Endothelial cell of hepatic sinusoid (primary cell): ENCODE data around the gene RANBP10.
"Not testable (repeated sequence)": the region's sequence is repeated elsewhere in the genome, so short reads cannot be mapped to it uniquely, and the experiment has no call there.

Source experiments
- in situ Hi-C: cut with HindIII; loops from 2 replicates; pipeline ENCODE4 v1.10.0; 2017; ENCODE audit warnings: low sequenced_read_pairs

RANBP10 gene

GRCh38 chr16:67719048-67719777 is 87.1 kb downstream of the RANBP10 start, which contains the start of gene GFOD2:
Gene GFOD2, minus strand, starts transcription at chr16:67719316. Its CDS starts 33,601 bp downstream, at chr16:67685715.
- in situ Hi-C loops: loop anchor here (5.0 to 10.0 kb wide), 4 partner anchors 37 to 486 kb away; no protein-coding TSS in a partner anchor

- in situ Hi-C loops: loop anchor here (5.0 to 10.0 kb wide), 4 partner anchors 36 to 486 kb away; no protein-coding TSS in a partner anchor
Observed at GRCh38 chr16:67718668-67719047, 87.7 kb downstream of the RANBP10 start.

GRCh38 chr16:67716097-67716496 is 90.3 kb downstream of the RANBP10 start:
- in situ Hi-C loops: loop anchor here (5.0 to 10.0 kb wide), 4 partner anchors 34 to 489 kb away; no protein-coding TSS in a partner anchor

GRCh38 chr16:67714522-67714921 is 91.8 kb downstream of the RANBP10 start:
- in situ Hi-C loops: loop anchor here (10.0 kb wide), 1 partner anchor 490 kb away; no protein-coding TSS in a partner anchor

GRCh38 chr16:67713647-67714273 is 92.6 kb downstream of the RANBP10 start:
- in situ Hi-C loops: loop anchor here (10.0 kb wide), 1 partner anchor 491 kb away; no protein-coding TSS in a partner anchor

GRCh38 chr16:67710607-67711006 is 95.8 kb downstream of the RANBP10 start:
- in situ Hi-C loops: loop anchor here (10.0 kb wide), 1 partner anchor 494 kb away; no protein-coding TSS in a partner anchor

- in situ Hi-C loops: no loop called here
Observed at GRCh38 chr16:67709050-67709449, 97.3 kb downstream of the RANBP10 start.

- in situ Hi-C loops: no loop called here
Observed at GRCh38 chr16:67708368-67708771, 98.0 kb downstream of the RANBP10 start.

- in situ Hi-C loops: no loop called here
Observed at GRCh38 chr16:67707790-67708189, 98.6 kb downstream of the RANBP10 start.

GRCh38 chr16:67707210-67707609 is 99.2 kb downstream of the RANBP10 start:
- in situ Hi-C loops: no loop called here

- in situ Hi-C loops: no loop called here
Observed at GRCh38 chr16:67704110-67704509, 102.2 kb downstream of the RANBP10 start.

GRCh38 chr16:67703626-67704025 is 102.7 kb downstream of the RANBP10 start:
- in situ Hi-C loops: no loop called here

GRCh38 chr16:67702130-67702529 is 104.2 kb downstream of the RANBP10 start:
- in situ Hi-C loops: no loop called here

GRCh38 chr16:67701420-67701819 is 104.9 kb downstream of the RANBP10 start:
- in situ Hi-C loops: no loop called here

GRCh38 chr16:67699265-67699664 is 107.1 kb downstream of the RANBP10 start:
- in situ Hi-C loops: no loop called here

- in situ Hi-C loops: no loop called here
Observed at GRCh38 chr16:67697422-67698185, 108.8 kb downstream of the RANBP10 start.

GRCh38 chr16:67694611-67695010 is 111.7 kb downstream of the RANBP10 start:
- in situ Hi-C loops: no loop called here

- in situ Hi-C loops: not testable (repeated sequence)
Observed at GRCh38 chr16:67693517-67694285, 112.7 kb downstream of the RANBP10 start.

- in situ Hi-C loops: no loop called here
Observed at GRCh38 chr16:67685388-67686112, 120.8 kb downstream of the RANBP10 start.

GRCh38 chr16:67683767-67684166 is 122.6 kb downstream of the RANBP10 start:
- in situ Hi-C loops: loop anchor here (5.0 kb wide), 2 partner anchors 34 to 76 kb away; partner anchors contain the start of gene GFOD2
